Measurements from ENCODE around the gene PPIF. TPM values are rescaled to one million over a fixed set of nuclear protein-coding genes. Genes with fewer than 3 reads are reported as not detected.

The PPIF gene
- total RNA-seq, 1 donor from 2014 or later: 27.1 TPM

- Mint-ChIP-seq H3K9me3 (no peaks in the 10 kb centered on the region), H3K4me1 (peaks cover 67% of the 10 kb centered on the region), H3K27ac (peak overlapping the region; percentile 82), H3K4me3 (peak overlapping the region; percentile 36), H3K36me3 (no peaks in the 10 kb centered on the region), H3K27me3 (ENCODE audit: insufficient read depth, low read depth) (peaks cover 6% of the 10 kb centered on the region)
- Histone ChIP-seq H4K20me1 (ENCODE audit: low read depth) (no peaks in the 10 kb centered on the region), H3K4me2 (peak overlapping the region; percentile 50), H3K27ac (no peak overlapping the region), H2AFZ (replicated peaks) (peak overlapping the region; percentile 45), H3K79me2 (ENCODE audit: low read depth) (no peaks in the 10 kb centered on the region), H3K9me3 (ENCODE audit: low read depth) (no peaks in the 10 kb centered on the region), H3K27me3 (no peaks in the 10 kb centered on the region), H3K36me3 (no peaks in the 10 kb centered on the region), H3K9ac (no peak overlapping the region), H3F3A (ENCODE audit: low read depth) (peaks cover 22% of the 10 kb centered on the region), H3K4me3 (no peak overlapping the region), H3K4me1 (peaks cover 39% of the 10 kb centered on the region)
- no peak for TF ChIP-seq EZH2phosphoT487 (IDR thresholded peaks at IDR 0.05)
- TF ChIP-seq, protein P1, sequence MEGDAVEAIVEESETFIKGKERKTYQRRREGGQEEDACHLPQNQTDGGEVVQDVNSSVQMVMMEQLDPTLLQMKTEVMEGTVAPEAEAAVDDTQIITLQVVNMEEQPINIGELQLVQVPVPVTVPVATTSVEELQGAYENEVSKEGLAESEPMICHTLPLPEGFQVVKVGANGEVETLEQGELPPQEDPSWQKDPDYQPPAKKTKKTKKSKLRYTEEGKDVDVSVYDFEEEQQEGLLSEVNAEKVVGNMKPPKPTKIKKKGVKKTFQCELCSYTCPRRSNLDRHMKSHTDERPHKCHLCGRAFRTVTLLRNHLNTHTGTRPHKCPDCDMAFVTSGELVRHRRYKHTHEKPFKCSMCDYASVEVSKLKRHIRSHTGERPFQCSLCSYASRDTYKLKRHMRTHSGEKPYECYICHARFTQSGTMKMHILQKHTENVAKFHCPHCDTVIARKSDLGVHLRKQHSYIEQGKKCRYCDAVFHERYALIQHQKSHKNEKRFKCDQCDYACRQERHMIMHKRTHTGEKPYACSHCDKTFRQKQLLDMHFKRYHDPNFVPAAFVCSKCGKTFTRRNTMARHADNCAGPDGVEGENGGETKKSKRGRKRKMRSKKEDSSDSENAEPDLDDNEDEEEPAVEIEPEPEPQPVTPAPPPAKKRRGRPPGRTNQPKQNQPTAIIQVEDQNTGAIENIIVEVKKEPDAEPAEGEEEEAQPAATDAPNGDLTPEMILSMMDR (IDR thresholded peaks at IDR 0.05): no peak
- TF ChIP-seq EZH2 (IDR thresholded peaks at IDR 0.05): no peak
- peak; percentile 61 for DNase-seq (ENCODE audit: low spot score)
Observed at GRCh38 chr10:79403441-79404230, 56.4 kb downstream of the PPIF start.

GRCh38 chr10:79404231-79404609 lies 57.0 kb downstream of the PPIF start:
- H3K36me3 Mint-ChIP-seq: no peaks in the 10 kb centered on the region
- H3K9ac ChIP-seq: no peak overlapping the region
- H3K9me3 ChIP-seq (ENCODE audit: low read depth): no peaks in the 10 kb centered on the region
- H4K20me1 ChIP-seq (ENCODE audit: low read depth): no peaks in the 10 kb centered on the region
- H3K27me3 Mint-ChIP-seq (ENCODE audit: insufficient read depth, low read depth): peaks cover 6% of the 10 kb centered on the region
- H3K36me3 ChIP-seq: no peaks in the 10 kb centered on the region
- H3K27ac Mint-ChIP-seq: peak overlapping the region; percentile 82
- peak; percentile 45 for DNase-seq (ENCODE audit: low spot score)
- H2AFZ ChIP-seq (replicated peaks): peak overlapping the region; percentile 45
- no peaks in the 10 kb centered on the region for H3K79me2 ChIP-seq (ENCODE audit: low read depth)
- peaks cover 35% of the 10 kb centered on the region for H3K4me1 ChIP-seq
- no peaks in the 10 kb centered on the region for H3K27me3 ChIP-seq
- no peak overlapping the region for H3K27ac ChIP-seq
- H3K4me3 Mint-ChIP-seq: peak overlapping the region; percentile 20
- peak overlapping the region; percentile 50 for H3K4me2 ChIP-seq
- H3F3A ChIP-seq (ENCODE audit: low read depth): peaks cover 22% of the 10 kb centered on the region
- no peak overlapping the region for H3K4me3 ChIP-seq
- H3K9me3 Mint-ChIP-seq: no peaks in the 10 kb centered on the region
- TF ChIP-seq EZH2phosphoT487 (IDR thresholded peaks at IDR 0.05) (no peak), EZH2 (IDR thresholded peaks at IDR 0.05) (no peak)
- TF ChIP-seq, protein P1 (IDR thresholded peaks at IDR 0.05): no peak
- peaks cover 62% of the 10 kb centered on the region for H3K4me1 Mint-ChIP-seq

DNA sequence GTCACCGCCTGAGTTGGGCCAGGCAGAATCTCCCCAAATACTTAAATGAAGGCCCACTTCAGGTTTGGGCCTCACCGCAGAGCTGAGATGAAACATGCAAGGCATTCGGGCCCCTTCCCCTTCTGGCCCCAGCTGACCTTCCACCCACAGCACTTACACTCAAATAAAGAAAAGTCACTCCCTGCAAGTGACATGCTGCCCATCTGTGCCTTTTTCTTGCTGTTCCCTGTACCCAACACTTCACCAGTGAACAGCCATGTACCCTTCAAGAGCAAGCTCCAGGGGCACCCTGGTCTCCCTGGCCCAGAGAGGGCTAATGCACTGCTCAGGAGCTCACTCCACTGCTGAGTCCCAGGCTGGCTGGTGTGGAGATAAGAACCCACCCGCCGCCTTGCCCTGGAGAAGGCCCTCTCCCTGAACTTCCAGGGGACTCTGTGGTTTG lies 57.4 kb downstream of the PPIF start:
- Histone ChIP-seq H3K4me1 (peaks cover 32% of the 10 kb centered on the region), H3K9me3 (ENCODE audit: low read depth) (no peaks in the 10 kb centered on the region), H3K4me3 (no peak overlapping the region), H3K27me3 (no peaks in the 10 kb centered on the region), H3K27ac (no peak overlapping the region), H3K36me3 (no peaks in the 10 kb centered on the region), H4K20me1 (ENCODE audit: low read depth) (no peaks in the 10 kb centered on the region), H3K4me2 (peak overlapping the region; percentile 50), H2AFZ (replicated peaks) (peak overlapping the region; percentile 45), H3K9ac (no peak overlapping the region), H3K79me2 (ENCODE audit: low read depth) (no peaks in the 10 kb centered on the region), H3F3A (ENCODE audit: low read depth) (peaks cover 22% of the 10 kb centered on the region)
- H3K4me1 Mint-ChIP-seq: peaks cover 58% of the 10 kb centered on the region
- H3K27me3 Mint-ChIP-seq (ENCODE audit: insufficient read depth, low read depth): peaks cover 6% of the 10 kb centered on the region
- no peak for TF ChIP-seq EZH2 (IDR thresholded peaks at IDR 0.05)
- TF ChIP-seq, protein P1 (IDR thresholded peaks at IDR 0.05): no peak
- no peak for TF ChIP-seq EZH2phosphoT487 (IDR thresholded peaks at IDR 0.05)
- peak overlapping the region; percentile 20 for H3K4me3 Mint-ChIP-seq
- peak overlapping the region; percentile 82 for H3K27ac Mint-ChIP-seq
- no peak for DNase-seq (ENCODE audit: low spot score)
- no peaks in the 10 kb centered on the region for H3K9me3 Mint-ChIP-seq
- no peaks in the 10 kb centered on the region for H3K36me3 Mint-ChIP-seq

Other genes starting within 250 kb of the PPIF start
- gene ZCCHC24, start 98.2 kb downstream of the PPIF start, total RNA-seq (ENCODE audit: low replicate concordance): 5.9 and 10.7 TPM in 2 replicates
- gene EIF5AL1, start 165.1 kb downstream of the PPIF start, total RNA-seq (ENCODE audit: low replicate concordance): 0.24 and 0.31 TPM in 2 replicates
- not detected in 2 replicates for gene SFTPA2, start 212.9 kb downstream of the PPIF start, total RNA-seq (ENCODE audit: low replicate concordance)

Data from neural progenitor cell (in vitro differentiated cells).